Small intestine (tissue), 7 donors: Measurements from ENCODE around the gene ASB2. TPM values are rescaled to one million over a fixed set of nuclear protein-coding genes. Genes with fewer than 3 reads are reported as not detected.

Experiments used
- DNase-seq, 2 donors: peaks; one replicate each; pipeline versions ENCODE4 v3.0.0 to v3.0.0-alpha.2; 2013
- FAIRE-seq: peaks from 2 replicates; lab custom pipeline; 2012; peaks lifted over from hg19 to GRCh38; lab: Jason Lieb, UNC
- H3K27ac ChIP-seq, 3 donors: one replicate each; pipeline ENCODE4 v1.5.1; 2013; ENCODE audit warnings: low read length in 2 of 3, mild to moderate bottlenecking in 2 of 3, control low read depth in 1 of 3, inconsistent platforms in 1 of 3, low read depth in 1 of 3, moderate library complexity in 1 of 3
- H3K27me3 ChIP-seq, 3 donors: one replicate each; pipeline ENCODE4 v1.6.1; 2013; ENCODE audit warnings: low read length in 3 of 3, inconsistent platforms in 1 of 3; ENCODE audit not compliant: control insufficient read depth in 3 of 3, insufficient read depth in 3 of 3
- H3K36me3 ChIP-seq, 3 donors: one replicate each; pipeline ENCODE4 v1.6.1; 2013; ENCODE audit warnings: low read length in 3 of 3, inconsistent platforms in 1 of 3, low read depth in 1 of 3, mild to moderate bottlenecking in 1 of 3, moderate library complexity in 1 of 3; ENCODE audit not compliant: control insufficient read depth in 3 of 3, insufficient read depth in 2 of 3
- H3K4me1 ChIP-seq, 3 donors: one replicate each; pipeline ENCODE4 v1.6.1; 2013; ENCODE audit warnings: low read length in 2 of 3, inconsistent platforms in 1 of 3, low read depth in 1 of 3, mild to moderate bottlenecking in 1 of 3, moderate library complexity in 1 of 3; ENCODE audit not compliant: control insufficient read depth in 3 of 3, insufficient read depth in 2 of 3
- H3K4me3 ChIP-seq, 3 donors: one replicate each; pipeline ENCODE4 v1.5.1; 2013; ENCODE audit warnings: low read length in 3 of 3, control low read depth in 1 of 3, inconsistent platforms in 1 of 3, low read depth in 1 of 3, mild to moderate bottlenecking in 1 of 3, moderate library complexity in 1 of 3
- H3K9me3 ChIP-seq, 2 donors: one replicate each; pipeline ENCODE4 v1.6.1; 2013; ENCODE audit warnings: low read depth in 1 of 2, low read length in 1 of 2; ENCODE audit not compliant: control insufficient read depth in 2 of 2, insufficient read depth in 1 of 2
- WGBS, 3 donors: extraction: QIAGEN DNeasy Blood & Tissue Kit; methylation state at CpG; one replicate each; pipeline ENCODE4 v1.1.7; 2013; 5-methylcytosine and 5-hydroxymethylcytosine counted together
- polyA plus RNA-seq, 4 donors: library from polyadenylated mRNA; stranded (reverse) in 3 of 4; unstranded in 1 of 4; fragments of 200-250 nt in 3 of 4; fragments of 120-200 nt in 1 of 4; gene quantifications; one replicate each; pipeline versions ENCODE4 v1.2.1 to v1.2.3, GENCODE V29; 2013
- donor health status: healthy with polysubstance abuse.
- donor health status: control.
- donor health status: control.
- donor health status: Bipolar disorder and iron deficiency.
- donor health status: healthy.

ASB2 gene
- polyA plus RNA-seq, 4 donors, result 1.3 to 5.6 (median 4.2) TPM

- no peaks in the 10 kb centered on the region for H3K27me3 ChIP-seq
- H3K9me3 ChIP-seq, result no peaks in the 10 kb centered on the region
- H3K4me3 ChIP-seq, result no peak within 1 kb of the TSS
- H3K27ac ChIP-seq, result no peak within 1 kb of the TSS
- WGBS, 3 donors, result 73 to 75% (median 73%) methylated on average over 29 to 38 of the region's 38 CpGs
- no peaks in the 10 kb centered on the region for H3K4me1 ChIP-seq
- H3K36me3 ChIP-seq, result no peaks in the 10 kb centered on the region
- FAIRE-seq (no peak), DNase-seq (no peak)
These were observed 49.2 kb downstream of the ASB2 start, which contains the start of gene FAM181A for GRCh38 chr14:93926873-93927799. FAM181A (plus strand) TSS chr14:93927344; CDS start chr14:93928286, 942 bp downstream.

- FAIRE-seq, result no peak
- Histone ChIP-seq H3K27me3 (no peaks in the 10 kb centered on the region), H3K4me1 (no peaks in the 10 kb centered on the region), H3K27ac (no peak overlapping the region), H3K36me3 (no peaks in the 10 kb centered on the region), H3K4me3 (no peak overlapping the region), H3K9me3 (no peaks in the 10 kb centered on the region)
- DNase-seq, result no peak
- 78 to 86% (median 83%) methylated on average over 21 of the region's 21 CpGs for WGBS, 3 donors
These were observed 50.0 kb downstream of the ASB2 start for GRCh38 chr14:93926245-93926872.

- Histone ChIP-seq H3K36me3 (no peaks in the 10 kb centered on the region), H3K27ac (no peak overlapping the region), H3K9me3 (no peaks in the 10 kb centered on the region), H3K4me3 (no peak overlapping the region), H3K27me3 (no peaks in the 10 kb centered on the region), H3K4me1 (no peaks in the 10 kb centered on the region)
- 85 to 87% (median 87%) methylated on average over 13 of the region's 13 CpGs for WGBS, 3 donors
- FAIRE-seq (no peak), DNase-seq (no peak)
These were observed 50.9 kb downstream of the ASB2 start for GRCh38 chr14:93925374-93925895.

GRCh38 chr14:93924592-93925355 lies 51.6 kb downstream of the ASB2 start:
- no peaks in the 10 kb centered on the region for H3K9me3 ChIP-seq

GRCh38 chr14:93923626-93924025 lies 52.7 kb downstream of the ASB2 start:
- Histone ChIP-seq H3K4me1 (no peaks in the 10 kb centered on the region), H3K36me3 (no peaks in the 10 kb centered on the region), H3K27ac (no peak overlapping the region), H3K9me3 (no peaks in the 10 kb centered on the region), H3K27me3 (no peaks in the 10 kb centered on the region), H3K4me3 (no peak overlapping the region)
- 84 to 88% (median 86%) methylated on average over 8 of the region's 8 CpGs for WGBS, 3 donors
- no peak for DNase-seq
- FAIRE-seq, result no peak

More at GRCh38 chr14:93924592-93925355, 51.6 kb downstream of the ASB2 start:
- no peak overlapping the region for H3K4me3 ChIP-seq
- no peaks in the 10 kb centered on the region for H3K4me1 ChIP-seq
- 84 to 92% (median 90%) methylated on average over 14 of the region's 14 CpGs for WGBS, 3 donors
- no peaks in the 10 kb centered on the region for H3K27me3 ChIP-seq
- DNase-seq (no peak), FAIRE-seq (no peak)
- no peak overlapping the region for H3K27ac ChIP-seq
- H3K36me3 ChIP-seq, result no peaks in the 10 kb centered on the region

GRCh38 chr14:93921001-93921806 lies 55.2 kb downstream of the ASB2 start:
- Histone ChIP-seq H3K4me1 (no peaks in the 10 kb centered on the region), H3K9me3 (no peaks in the 10 kb centered on the region), H3K36me3 (no peaks in the 10 kb centered on the region), H3K27me3 (no peaks in the 10 kb centered on the region), H3K27ac (no peak overlapping the region), H3K4me3 (no peak overlapping the region)
- WGBS, 3 donors, result 69 to 80% (median 78%) methylated on average over 18 of the region's 18 CpGs
- no peak for DNase-seq
- no peak for FAIRE-seq

- FAIRE-seq (no peak), DNase-seq (no peak)
- Histone ChIP-seq H3K4me1 (no peaks in the 10 kb centered on the region), H3K36me3 (no peaks in the 10 kb centered on the region), H3K9me3 (peaks cover 0 to 8% of the 10 kb centered on the region in 2 donors), H3K27ac (no peak overlapping the region), H3K4me3 (no peak overlapping the region), H3K27me3 (no peaks in the 10 kb centered on the region)
- whole genome bisulfite sequencing, 3 donors, result 75 to 85% (median 76%) methylated on average over 7 of the region's 7 CpGs
These were observed 59.2 kb downstream of the ASB2 start for GRCh38 chr14:93917141-93917540.
